HepG2 (cell line): ENCODE data around the gene BIRC7. TPM values are rescaled to one million over a fixed set of nuclear protein-coding genes. Genes with fewer than 3 reads are reported as not detected.

Source experiments
- DNMT3B ChIP-seq: conservative IDR thresholded peaks from 2 replicates; pipeline ENCODE4 v1.6.1; 2016; ENCODE audit warnings: missing biosample characterization, control low read depth
- EZH2 ChIP-seq: conservative IDR thresholded peaks from 2 replicates; pipeline ENCODE4 v1.6.1; 2012; ENCODE audit warnings: mild to moderate bottlenecking, low read depth, low read length, moderate library complexity
- KDM5B ChIP-seq: sonication (generic); formaldehyde crosslinking; IDR thresholded peaks from 2 replicates; pipeline ENCODE4 v1.4.0; 2020; ENCODE audit warnings: missing genetic modification reagents, mild to moderate bottlenecking, borderline replicate concordance
- NCOA1 ChIP-seq: sonication (generic); formaldehyde crosslinking; IDR thresholded peaks from 2 replicates; pipeline ENCODE4 v1.9.0; 2021; ENCODE audit warnings: missing genetic modification reagents
- RARG ChIP-seq: sonication (generic); formaldehyde crosslinking; IDR thresholded peaks from 2 replicates; pipeline ENCODE4 v1.4.0; 2020; ENCODE audit warnings: low read depth, mild to moderate bottlenecking, missing genetic modification reagents
- TCF12 ChIP-seq, 2 experiments: fragments of 450-650 bp in 1 of 2; sonication (generic) in 1 of 2; formaldehyde crosslinking in 1 of 2; IDR thresholded peaks; 2 replicates each; pipeline versions ENCODE4 v1.6.1 to v1.8.0; 2017 to 2022; ENCODE audit warnings: antibody characterized with exemption in 1 of 2, mild to moderate bottlenecking in 1 of 2, missing genetic modification reagents in 1 of 2, moderate library complexity in 1 of 2
- THAP11 ChIP-seq: IDR thresholded peaks from 2 replicates; pipeline ENCODE4 v1.6.1; 2016; ENCODE audit warnings: missing biosample characterization, missing genetic modification reagents
- WIZ ChIP-seq: sonication (generic); formaldehyde crosslinking; IDR thresholded peaks from 2 replicates; pipeline ENCODE4 v1.5.1; 2020; ENCODE audit warnings: mild to moderate bottlenecking, missing genetic modification reagents
- ZNF569 ChIP-seq: sonication (generic); formaldehyde crosslinking; IDR thresholded peaks from 2 replicates; pipeline ENCODE4 v1.5.0; 2020; ENCODE audit warnings: mild to moderate bottlenecking, missing genetic modification reagents, moderate library complexity, borderline replicate concordance
- ZNF83 ChIP-seq: sonication (generic); formaldehyde crosslinking; IDR thresholded peaks from 2 replicates; pipeline ENCODE4 v1.4.0; 2020; ENCODE audit warnings: missing genetic modification reagents, mild to moderate bottlenecking, borderline replicate concordance
- polyA plus RNA-seq, 8 experiments: library from polyadenylated mRNA; depleted of rRNA in 3 of 8; stranded (reverse) in 7 of 8; unstranded in 1 of 8; fragments of >200 nt; fragmentation: Illumina TruSeq in 4 of 8; extraction: Trizol in 4 of 8; gene quantifications; 2 replicates each; pipeline versions ENCODE4 v1.2.1 to v1.2.3, GENCODE V29; 2011 to 2016; ENCODE audit warnings: low read depth in 4 of 8, missing spikeins in 1 of 8, mixed read lengths in 1 of 8; ENCODE audit not compliant: insufficient read depth in 1 of 8
- total RNA-seq, 5 experiments: library from RNA; depleted of rRNA; stranded (reverse); fragments of >200 nt; fragmentation: Illumina TruSeq; extraction: Trizol; gene quantifications; 2 replicates each; pipeline ENCODE4 v1.2.3, GENCODE V29; 2016; ENCODE audit warnings: low read depth in 1 of 5
- TF ChIP-seq, protein P1 (sequence below): sonication (generic); formaldehyde crosslinking; conservative IDR thresholded peaks from 2 replicates; pipeline ENCODE4 v1.4.0; 2020; ENCODE audit warnings: missing genetic modification reagents
- TF ChIP-seq, protein P2 (sequence below): IDR thresholded peaks from 2 replicates; pipeline ENCODE4 v1.6.1; 2016; ENCODE audit warnings: low read depth, control low read depth
- TF ChIP-seq, protein P3 (sequence below): IDR thresholded peaks from 2 replicates; pipeline ENCODE4 v1.6.1; 2012; ENCODE audit warnings: low read length, improper control_type of control experiment
- TF ChIP-seq, protein P4 (sequence below): conservative IDR thresholded peaks from 2 replicates; pipeline ENCODE4 v1.6.1; 2018; ENCODE audit warnings: missing genetic modification reagents
- TF ChIP-seq, protein P5 (sequence below): sonication (generic); formaldehyde crosslinking; IDR thresholded peaks from 2 replicates; pipeline ENCODE4 v1.5.1; 2020; ENCODE audit warnings: mild to moderate bottlenecking, missing genetic modification reagents, borderline replicate concordance
- TF ChIP-seq, protein P6 (sequence below): IDR thresholded peaks from 2 replicates; pipeline ENCODE4 v1.6.1; 2012; ENCODE audit warnings: inconsistent platforms
- TF ChIP-seq, protein P7 (sequence below): sonication (generic); formaldehyde crosslinking; IDR thresholded peaks from 2 replicates; pipeline ENCODE4 v1.9.0; 2022; ENCODE audit warnings: low read depth, missing genetic modification reagents

The BIRC7 gene
- total and polyA plus RNA-seq, 2 of the 13 experiments (the other 11 are each of a cell fraction or from before 2014, with no cell fraction given) = 0.27 to 5.1 TPM

DNA sequence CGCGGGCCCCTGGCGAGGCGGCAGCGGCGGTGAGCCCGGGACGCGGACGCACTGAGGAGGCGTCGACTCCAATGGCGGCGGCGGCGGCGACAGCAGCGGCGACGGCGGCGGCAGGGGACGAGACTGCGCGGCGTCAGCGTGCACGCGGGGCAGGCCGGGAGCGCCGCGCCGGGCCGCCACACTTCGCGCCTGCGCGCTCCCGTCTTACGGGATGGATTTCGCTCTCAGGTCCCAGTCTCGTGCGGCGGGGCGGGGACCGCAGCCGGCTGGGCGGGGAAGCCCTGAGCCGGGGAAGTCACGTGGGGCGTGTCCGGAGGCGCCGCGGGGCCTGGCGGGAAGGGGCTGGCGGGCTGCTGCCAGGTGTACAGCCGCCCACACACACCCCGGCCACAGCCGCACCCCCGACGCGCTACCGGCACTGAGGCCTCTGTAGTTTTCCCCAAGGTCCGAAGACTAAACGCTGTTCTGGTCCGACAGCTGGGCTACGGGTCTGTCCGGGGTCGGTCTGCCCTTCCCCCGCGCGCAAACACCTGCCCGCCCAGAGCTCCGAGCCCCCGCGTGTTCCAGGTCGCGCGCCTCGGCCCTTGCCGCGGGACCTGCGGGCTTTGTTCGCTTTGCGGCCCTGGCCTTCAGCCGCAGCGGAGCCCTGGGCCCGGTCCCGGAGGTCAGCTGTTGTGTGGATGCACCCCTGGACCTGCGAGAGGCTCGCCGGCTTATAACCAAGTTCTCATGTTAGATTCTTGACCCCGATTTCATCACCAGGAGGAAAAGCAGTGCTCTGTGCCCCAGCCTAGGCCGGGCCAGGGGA lies 19.5 kb upstream of the BIRC7 start, which contains the start of gene YTHDF1 (continued):
- TF ChIP-seq, protein P1, sequence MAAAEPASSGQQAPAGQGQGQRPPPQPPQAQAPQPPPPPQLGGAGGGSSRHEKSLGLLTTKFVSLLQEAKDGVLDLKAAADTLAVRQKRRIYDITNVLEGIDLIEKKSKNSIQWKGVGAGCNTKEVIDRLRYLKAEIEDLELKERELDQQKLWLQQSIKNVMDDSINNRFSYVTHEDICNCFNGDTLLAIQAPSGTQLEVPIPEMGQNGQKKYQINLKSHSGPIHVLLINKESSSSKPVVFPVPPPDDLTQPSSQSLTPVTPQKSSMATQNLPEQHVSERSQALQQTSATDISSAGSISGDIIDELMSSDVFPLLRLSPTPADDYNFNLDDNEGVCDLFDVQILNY = peak; percentile 95
- TF ChIP-seq ZNF83 (CRISPR knock-in tag) (peak; percentile 91; the same call in 1 of the 2 replicates), EZH2 (peak; percentile 40; the same call in 1 of the 2 replicates), KDM5B (peak; percentile 99), DNMT3B (CRISPR knock-in tag) (no peak), RARG (CRISPR knock-in tag) (peak; percentile 94), TCF12 (IDR thresholded peaks at IDR 0.05) (no peak), TCF12 (CRISPR knock-in tag; IDR thresholded peaks at IDR 0.05) (peak; percentile 92; the same call in 1 of the 2 replicates), WIZ (no peak; the same call in 1 of the 2 replicates), ZNF569 (CRISPR knock-in tag) (no peak), NCOA1 (0 out of 2 replicates have a peak, but pooled peaks have one; percentile 47), THAP11 (CRISPR knock-in tag) (peak; percentile 89)
- TF ChIP-seq, protein P2, sequence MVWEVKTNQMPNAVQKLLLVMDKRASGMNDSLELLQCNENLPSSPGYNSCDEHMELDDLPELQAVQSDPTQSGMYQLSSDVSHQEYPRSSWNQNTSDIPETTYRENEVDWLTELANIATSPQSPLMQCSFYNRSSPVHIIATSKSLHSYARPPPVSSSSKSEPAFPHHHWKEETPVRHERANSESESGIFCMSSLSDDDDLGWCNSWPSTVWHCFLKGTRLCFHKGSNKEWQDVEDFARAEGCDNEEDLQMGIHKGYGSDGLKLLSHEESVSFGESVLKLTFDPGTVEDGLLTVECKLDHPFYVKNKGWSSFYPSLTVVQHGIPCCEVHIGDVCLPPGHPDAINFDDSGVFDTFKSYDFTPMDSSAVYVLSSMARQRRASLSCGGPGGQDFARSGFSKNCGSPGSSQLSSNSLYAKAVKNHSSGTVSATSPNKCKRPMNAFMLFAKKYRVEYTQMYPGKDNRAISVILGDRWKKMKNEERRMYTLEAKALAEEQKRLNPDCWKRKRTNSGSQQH (CRISPR knock-in tag) = peak; percentile 32; the same call in 1 of the 2 replicates
- TF ChIP-seq, protein P3, sequence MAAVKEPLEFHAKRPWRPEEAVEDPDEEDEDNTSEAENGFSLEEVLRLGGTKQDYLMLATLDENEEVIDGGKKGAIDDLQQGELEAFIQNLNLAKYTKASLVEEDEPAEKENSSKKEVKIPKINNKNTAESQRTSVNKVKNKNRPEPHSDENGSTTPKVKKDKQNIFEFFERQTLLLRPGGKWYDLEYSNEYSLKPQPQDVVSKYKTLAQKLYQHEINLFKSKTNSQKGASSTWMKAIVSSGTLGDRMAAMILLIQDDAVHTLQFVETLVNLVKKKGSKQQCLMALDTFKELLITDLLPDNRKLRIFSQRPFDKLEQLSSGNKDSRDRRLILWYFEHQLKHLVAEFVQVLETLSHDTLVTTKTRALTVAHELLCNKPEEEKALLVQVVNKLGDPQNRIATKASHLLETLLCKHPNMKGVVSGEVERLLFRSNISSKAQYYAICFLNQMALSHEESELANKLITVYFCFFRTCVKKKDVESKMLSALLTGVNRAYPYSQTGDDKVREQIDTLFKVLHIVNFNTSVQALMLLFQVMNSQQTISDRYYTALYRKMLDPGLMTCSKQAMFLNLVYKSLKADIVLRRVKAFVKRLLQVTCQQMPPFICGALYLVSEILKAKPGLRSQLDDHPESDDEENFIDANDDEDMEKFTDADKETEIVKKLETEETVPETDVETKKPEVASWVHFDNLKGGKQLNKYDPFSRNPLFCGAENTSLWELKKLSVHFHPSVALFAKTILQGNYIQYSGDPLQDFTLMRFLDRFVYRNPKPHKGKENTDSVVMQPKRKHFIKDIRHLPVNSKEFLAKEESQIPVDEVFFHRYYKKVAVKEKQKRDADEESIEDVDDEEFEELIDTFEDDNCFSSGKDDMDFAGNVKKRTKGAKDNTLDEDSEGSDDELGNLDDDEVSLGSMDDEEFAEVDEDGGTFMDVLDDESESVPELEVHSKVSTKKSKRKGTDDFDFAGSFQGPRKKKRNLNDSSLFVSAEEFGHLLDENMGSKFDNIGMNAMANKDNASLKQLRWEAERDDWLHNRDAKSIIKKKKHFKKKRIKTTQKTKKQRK = no peak
- TF ChIP-seq, protein P4, sequence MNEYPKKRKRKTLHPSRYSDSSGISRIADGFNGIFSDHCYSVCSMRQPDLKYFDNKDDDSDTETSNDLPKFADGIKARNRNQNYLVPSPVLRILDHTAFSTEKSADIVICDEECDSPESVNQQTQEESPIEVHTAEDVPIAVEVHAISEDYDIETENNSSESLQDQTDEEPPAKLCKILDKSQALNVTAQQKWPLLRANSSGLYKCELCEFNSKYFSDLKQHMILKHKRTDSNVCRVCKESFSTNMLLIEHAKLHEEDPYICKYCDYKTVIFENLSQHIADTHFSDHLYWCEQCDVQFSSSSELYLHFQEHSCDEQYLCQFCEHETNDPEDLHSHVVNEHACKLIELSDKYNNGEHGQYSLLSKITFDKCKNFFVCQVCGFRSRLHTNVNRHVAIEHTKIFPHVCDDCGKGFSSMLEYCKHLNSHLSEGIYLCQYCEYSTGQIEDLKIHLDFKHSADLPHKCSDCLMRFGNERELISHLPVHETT = peak; percentile 94
- TF ChIP-seq, protein P5, sequence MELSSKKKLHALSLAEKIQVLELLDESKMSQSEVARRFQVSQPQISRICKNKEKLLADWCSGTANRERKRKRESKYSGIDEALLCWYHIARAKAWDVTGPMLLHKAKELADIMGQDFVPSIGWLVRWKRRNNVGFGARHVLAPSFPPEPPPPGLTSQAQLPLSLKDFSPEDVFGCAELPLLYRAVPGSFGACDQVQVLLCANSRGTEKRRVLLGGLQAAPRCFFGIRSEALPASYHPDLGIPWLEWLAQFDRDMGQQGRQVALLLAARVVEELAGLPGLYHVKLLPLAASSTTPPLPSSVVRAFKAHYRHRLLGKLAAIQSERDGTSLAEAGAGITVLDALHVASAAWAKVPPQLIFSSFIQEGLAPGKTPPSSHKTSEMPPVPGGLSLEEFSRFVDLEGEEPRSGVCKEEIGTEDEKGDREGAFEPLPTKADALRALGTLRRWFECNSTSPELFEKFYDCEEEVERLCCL (CRISPR knock-in tag) = peak; percentile 87
- TF ChIP-seq, protein P6, sequence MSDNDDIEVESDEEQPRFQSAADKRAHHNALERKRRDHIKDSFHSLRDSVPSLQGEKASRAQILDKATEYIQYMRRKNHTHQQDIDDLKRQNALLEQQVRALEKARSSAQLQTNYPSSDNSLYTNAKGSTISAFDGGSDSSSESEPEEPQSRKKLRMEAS = peak; percentile 98
- TF ChIP-seq, protein P7, sequence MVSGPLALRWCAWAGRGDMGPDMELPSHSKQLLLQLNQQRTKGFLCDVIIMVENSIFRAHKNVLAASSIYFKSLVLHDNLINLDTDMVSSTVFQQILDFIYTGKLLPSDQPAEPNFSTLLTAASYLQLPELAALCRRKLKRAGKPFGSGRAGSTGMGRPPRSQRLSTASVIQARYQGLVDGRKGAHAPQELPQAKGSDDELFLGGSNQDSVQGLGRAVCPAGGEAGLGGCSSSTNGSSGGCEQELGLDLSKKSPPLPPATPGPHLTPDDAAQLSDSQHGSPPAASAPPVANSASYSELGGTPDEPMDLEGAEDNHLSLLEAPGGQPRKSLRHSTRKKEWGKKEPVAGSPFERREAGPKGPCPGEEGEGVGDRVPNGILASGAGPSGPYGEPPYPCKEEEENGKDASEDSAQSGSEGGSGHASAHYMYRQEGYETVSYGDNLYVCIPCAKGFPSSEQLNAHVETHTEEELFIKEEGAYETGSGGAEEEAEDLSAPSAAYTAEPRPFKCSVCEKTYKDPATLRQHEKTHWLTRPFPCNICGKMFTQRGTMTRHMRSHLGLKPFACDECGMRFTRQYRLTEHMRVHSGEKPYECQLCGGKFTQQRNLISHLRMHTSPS (CRISPR knock-in tag) = peak; percentile 7
